Measurements from ENCODE around the gene ATP2B2.

ATP2B2 gene

DNA sequence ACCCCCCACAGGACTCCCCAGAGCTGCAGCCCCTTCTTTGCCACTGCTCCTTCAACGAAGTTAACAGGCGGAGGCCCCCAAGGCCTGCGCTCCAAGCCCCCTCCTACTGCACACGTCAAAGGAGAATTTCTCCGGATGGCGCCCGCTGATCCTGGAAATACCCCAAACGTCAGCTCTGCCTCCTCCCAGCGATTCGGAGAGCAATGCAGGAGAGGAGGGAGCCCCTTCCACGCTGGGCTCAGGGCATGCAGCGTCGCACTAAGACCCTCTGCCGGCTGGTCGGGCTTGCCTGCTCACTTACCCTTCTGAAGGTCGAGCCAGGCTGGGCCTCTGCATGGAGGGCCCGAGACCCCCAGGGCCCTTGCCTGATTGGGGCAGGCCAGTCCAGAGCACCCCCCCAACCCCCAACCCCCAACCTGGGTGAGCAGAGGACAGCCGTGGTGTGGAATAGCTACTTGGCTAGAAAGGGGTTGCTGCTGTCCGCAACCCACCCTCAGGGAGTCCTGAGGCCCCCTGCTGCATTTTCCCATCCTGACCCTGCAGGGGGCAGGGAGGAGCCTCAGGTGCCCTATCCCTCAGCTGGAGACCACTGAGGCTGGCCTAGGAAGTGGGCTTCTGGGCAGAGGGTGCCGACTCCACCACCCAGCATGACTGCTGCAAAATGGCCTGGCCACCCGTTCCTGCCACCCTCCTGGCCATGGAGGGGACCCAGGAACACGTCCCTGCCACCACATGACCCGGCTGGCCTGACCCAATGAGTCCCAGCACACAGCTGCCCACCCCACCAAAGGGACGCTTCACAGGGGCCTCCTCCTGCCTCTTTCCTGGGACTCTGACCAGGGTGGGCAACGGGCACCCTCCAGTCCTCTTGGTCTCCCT, 976 bp downstream of the ATP2B2 start:
- WGBS (ENCODE audit: insufficient coverage, insufficient read length), result no CpG with 5 or more reads among the region's 25 CpGs
- no peaks in the 10 kb centered on the region for H3K9me3 ChIP-seq (ENCODE audit: control insufficient read depth, insufficient read depth, low read length)
- 0 out of 2 replicates have a peak, but pooled peaks cover 1% of the 10 kb centered on the region for H3K4me1 ChIP-seq (ENCODE audit: control insufficient read depth, insufficient read depth, low read length)
- no peak for DNase-seq (ENCODE audit: low read depth, low spot score)
- no peak overlapping the region for H3K4me3 ChIP-seq (ENCODE audit: low read length)
- no peaks in the 10 kb centered on the region for H3K27me3 ChIP-seq (ENCODE audit: control insufficient read depth, insufficient read depth, low read length)
- no peak overlapping the region for H3K27ac ChIP-seq (ENCODE audit: low read length)
- H3K36me3 ChIP-seq (ENCODE audit: control insufficient read depth, insufficient read depth, low read length), result no peaks in the 10 kb centered on the region

DNA sequence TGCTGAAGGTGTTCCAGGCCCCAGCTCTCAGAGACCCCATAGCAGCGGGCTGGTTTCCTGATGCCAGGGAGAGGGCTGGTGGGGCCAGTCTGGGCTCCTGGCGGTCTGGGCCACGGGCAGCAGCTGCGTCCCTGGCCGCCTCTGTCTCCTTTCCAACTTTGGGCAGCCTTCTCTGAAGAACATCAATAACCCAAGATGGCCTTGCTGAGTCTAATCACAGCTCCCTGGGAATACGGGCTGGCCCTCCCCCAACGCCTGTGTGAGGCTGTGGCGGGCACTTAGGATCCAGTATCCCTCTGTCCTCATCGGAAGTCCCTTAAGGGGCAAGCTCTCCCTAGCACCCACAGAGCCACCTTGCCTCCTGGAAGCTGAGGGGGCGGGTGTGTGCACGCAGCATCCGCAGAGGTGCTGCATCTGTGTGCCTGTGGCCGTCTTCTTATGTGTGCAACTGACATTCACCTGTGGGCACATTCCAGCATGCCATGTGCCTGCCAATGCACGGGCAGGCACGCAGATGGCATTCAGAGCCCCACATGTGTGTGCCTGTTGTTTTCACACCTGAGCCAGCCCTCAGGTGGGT, 2.1 kb downstream of the ATP2B2 start:
- 0 out of 2 replicates have a peak, but pooled peaks cover 1% of the 10 kb centered on the region for H3K4me1 ChIP-seq (ENCODE audit: control insufficient read depth, insufficient read depth, low read length)

DNA sequence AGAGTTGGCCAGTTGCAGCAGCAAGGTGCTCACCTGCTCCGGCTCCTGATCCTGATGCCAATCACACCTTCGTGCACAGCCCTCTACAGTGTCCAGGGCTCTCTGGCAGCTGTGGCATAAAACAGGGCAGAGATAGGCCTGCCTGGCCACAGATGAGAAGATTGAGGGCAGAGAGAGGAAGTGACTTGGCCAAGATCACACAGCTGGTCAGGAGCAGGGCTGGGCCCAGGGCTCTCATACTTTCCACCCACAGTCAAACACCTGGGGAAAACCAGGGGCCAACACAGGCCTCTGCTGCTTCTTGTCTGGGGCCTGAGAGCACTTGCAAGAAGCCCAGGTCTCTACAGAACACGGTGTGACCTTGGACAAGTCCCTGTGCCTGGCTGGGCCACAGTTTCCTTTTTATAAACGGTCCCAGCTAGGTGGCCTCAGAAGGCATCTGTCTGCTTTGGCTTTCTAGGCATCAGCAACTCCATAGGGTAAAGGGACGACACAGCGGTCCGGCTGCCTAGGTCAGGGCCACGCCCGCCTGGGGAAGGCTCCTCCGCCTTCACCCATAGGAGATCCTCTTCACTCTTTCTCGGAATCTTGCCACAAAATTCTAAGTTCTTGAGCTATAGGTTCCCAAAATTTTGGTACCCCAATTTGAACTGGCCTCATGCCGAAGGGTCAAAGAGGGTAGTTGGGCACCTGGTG, 3.1 kb downstream of the ATP2B2 start:
- no peak for DNase-seq (ENCODE audit: low read depth, low spot score)
- H3K9me3 ChIP-seq (ENCODE audit: control insufficient read depth, insufficient read depth, low read length), result no peaks in the 10 kb centered on the region
- no peaks in the 10 kb centered on the region for H3K27me3 ChIP-seq (ENCODE audit: control insufficient read depth, insufficient read depth, low read length)
- H3K4me1 ChIP-seq (ENCODE audit: control insufficient read depth, insufficient read depth, low read length), result 0 out of 2 replicates have a peak, but pooled peaks cover 1% of the 10 kb centered on the region
- H3K27ac ChIP-seq (ENCODE audit: low read length), result no peak overlapping the region
- no CpG with 5 or more reads among the region's 12 CpGs for WGBS (ENCODE audit: insufficient coverage, insufficient read length)
- no peak overlapping the region for H3K4me3 ChIP-seq (ENCODE audit: low read length)
- H3K36me3 ChIP-seq (ENCODE audit: control insufficient read depth, insufficient read depth, low read length), result no peaks in the 10 kb centered on the region

More for the DNA sequence above, 2.1 kb downstream of the ATP2B2 start:
- Histone ChIP-seq H3K4me3 (ENCODE audit: low read length) (no peak overlapping the region), H3K36me3 (ENCODE audit: control insufficient read depth, insufficient read depth, low read length) (no peaks in the 10 kb centered on the region), H3K27me3 (ENCODE audit: control insufficient read depth, insufficient read depth, low read length) (no peaks in the 10 kb centered on the region), H3K9me3 (ENCODE audit: control insufficient read depth, insufficient read depth, low read length) (no peaks in the 10 kb centered on the region), H3K27ac (ENCODE audit: low read length) (no peak overlapping the region)
- no peak for DNase-seq (ENCODE audit: low read depth, low spot score)
- no CpG with 5 or more reads among the region's 15 CpGs for WGBS (ENCODE audit: insufficient coverage, insufficient read length)

DNA sequence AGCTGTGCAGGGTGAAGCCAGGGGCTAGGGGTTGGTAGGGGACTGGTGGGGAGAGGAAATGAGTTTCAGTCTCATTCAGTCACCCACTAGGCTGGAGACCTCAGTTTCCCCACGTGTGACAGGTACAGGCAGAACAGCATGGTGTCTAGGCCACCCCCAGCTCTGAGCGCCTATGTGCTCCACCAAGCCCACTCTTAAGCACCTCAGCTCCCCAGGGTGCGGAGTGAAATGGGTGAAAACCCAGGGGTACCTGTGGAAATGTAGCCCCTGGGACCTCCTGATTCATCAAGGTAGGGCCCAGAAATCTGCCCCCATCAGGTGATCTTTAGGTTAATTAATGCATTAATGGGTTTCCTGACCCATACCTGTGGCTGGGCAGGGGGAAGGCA, 3.7 kb downstream of the ATP2B2 start:
- no peak overlapping the region for H3K27ac ChIP-seq (ENCODE audit: low read length)
- no peaks in the 10 kb centered on the region for H3K9me3 ChIP-seq (ENCODE audit: control insufficient read depth, insufficient read depth, low read length)
- no peak overlapping the region for H3K4me3 ChIP-seq (ENCODE audit: low read length)
- no peaks in the 10 kb centered on the region for H3K36me3 ChIP-seq (ENCODE audit: control insufficient read depth, insufficient read depth, low read length)
- 0 out of 2 replicates have a peak, but pooled peaks cover 1% of the 10 kb centered on the region for H3K4me1 ChIP-seq (ENCODE audit: control insufficient read depth, insufficient read depth, low read length)
- H3K27me3 ChIP-seq (ENCODE audit: control insufficient read depth, insufficient read depth, low read length), result no peaks in the 10 kb centered on the region
- no peak for DNase-seq (ENCODE audit: low read depth, low spot score)
- WGBS (ENCODE audit: insufficient coverage, insufficient read length), result no CpG with 5 or more reads among the region's 3 CpGs

DNA sequence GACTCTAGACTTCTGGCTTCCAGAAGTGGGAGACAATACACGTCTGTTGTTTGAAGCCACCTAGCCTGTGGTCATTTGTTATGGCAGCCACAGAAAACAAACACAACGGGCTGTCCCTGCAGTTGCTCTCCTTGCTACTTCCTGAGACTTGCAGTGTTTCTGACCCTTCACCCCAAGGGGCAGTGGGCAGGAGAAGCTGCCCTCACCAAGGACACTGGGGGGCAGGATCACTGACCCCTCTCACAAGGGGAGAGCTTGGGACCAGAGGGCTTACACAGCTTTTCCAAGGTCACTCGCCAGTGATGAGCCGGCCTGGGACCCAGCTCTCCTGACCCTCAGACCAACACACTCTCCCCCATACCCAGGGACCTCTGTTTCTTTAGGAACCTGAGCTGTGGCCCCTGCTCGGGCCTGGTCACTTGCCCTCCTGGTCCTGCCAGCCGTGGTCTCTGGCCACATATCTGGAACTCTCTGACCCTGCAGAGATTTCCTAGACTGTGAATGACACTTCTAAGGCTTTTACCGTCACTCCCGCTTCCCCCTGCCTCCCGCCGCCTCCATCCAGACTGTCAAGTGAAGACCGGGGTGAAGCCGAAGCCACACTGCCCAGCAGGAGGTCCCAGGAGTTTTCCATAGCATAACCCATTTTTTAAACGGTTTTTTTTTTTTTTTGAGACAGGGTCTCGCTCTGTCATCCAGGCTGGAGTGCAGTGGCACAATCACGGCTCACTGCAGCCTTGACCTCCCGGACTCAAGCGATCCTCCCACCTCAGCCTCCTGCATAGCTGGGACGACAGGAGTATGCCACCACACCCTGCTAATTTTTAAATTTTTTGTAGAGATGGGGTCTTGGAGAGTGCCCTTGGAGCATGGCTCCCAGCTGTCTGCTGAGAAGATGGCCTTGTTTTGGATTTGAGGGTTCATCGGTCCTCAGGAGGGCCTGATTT, 4.4 kb downstream of the ATP2B2 start:
- Histone ChIP-seq H3K9me3 (ENCODE audit: control insufficient read depth, insufficient read depth, low read length) (no peaks in the 10 kb centered on the region), H3K27me3 (ENCODE audit: control insufficient read depth, insufficient read depth, low read length) (no peaks in the 10 kb centered on the region), H3K4me3 (ENCODE audit: low read length) (no peak overlapping the region), H3K36me3 (ENCODE audit: control insufficient read depth, insufficient read depth, low read length) (no peaks in the 10 kb centered on the region), H3K27ac (ENCODE audit: low read length) (no peak overlapping the region), H3K4me1 (ENCODE audit: control insufficient read depth, insufficient read depth, low read length) (no peaks in the 10 kb centered on the region)
- WGBS (ENCODE audit: insufficient coverage, insufficient read length), result no CpG with 5 or more reads among the region's 19 CpGs
- DNase-seq (ENCODE audit: low read depth, low spot score), result no peak

DNA sequence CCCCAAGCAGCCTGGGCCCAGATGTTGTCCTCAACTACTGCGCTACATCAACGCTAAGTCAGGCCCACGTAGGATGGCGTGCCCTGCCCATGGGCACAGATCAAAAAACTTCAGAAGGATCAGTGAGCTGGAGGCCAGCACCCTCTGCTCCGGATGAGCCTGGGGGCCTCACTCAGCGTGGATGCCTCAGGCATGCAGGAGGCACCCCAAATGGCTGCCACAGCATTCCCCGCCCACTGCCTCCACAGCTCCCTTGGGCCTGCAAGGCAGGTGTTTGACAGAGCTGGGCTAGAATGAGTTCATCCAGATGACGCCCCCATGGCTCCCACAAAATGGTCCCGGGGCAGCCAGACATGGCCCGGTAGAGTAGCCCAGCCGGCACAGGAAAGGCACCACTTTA, 7.1 kb downstream of the ATP2B2 start:
- Histone ChIP-seq H3K4me1 (ENCODE audit: control insufficient read depth, insufficient read depth, low read length) (no peaks in the 10 kb centered on the region), H3K27me3 (ENCODE audit: control insufficient read depth, insufficient read depth, low read length) (no peaks in the 10 kb centered on the region)
- no CpG with 5 or more reads among the region's 11 CpGs for WGBS (ENCODE audit: insufficient coverage, insufficient read length)

DNA sequence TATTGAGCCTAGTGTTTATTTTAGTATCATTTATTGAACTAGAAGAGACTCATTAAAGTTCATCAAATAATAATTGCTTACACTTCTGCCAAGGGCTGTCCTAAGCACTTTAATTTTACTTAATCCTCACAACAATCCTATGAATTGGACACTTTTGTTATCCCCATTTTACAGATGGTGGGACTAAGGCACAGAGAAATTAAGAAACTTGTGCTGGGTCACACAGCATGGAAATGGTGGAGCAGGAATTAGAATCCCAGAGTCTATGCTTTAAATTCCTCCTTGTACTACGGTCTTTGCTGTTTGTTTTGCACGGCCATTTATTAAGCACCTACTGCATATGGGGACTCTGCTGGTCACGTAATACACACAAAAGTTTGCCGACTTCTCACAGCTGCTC, 7.9 kb downstream of the ATP2B2 start:
- Histone ChIP-seq H3K4me3 (ENCODE audit: low read length) (no peak overlapping the region), H3K27me3 (ENCODE audit: control insufficient read depth, insufficient read depth, low read length) (no peaks in the 10 kb centered on the region), H3K27ac (ENCODE audit: low read length) (no peak overlapping the region), H3K4me1 (ENCODE audit: control insufficient read depth, insufficient read depth, low read length) (no peaks in the 10 kb centered on the region), H3K36me3 (ENCODE audit: control insufficient read depth, insufficient read depth, low read length) (no peaks in the 10 kb centered on the region), H3K9me3 (ENCODE audit: control insufficient read depth, insufficient read depth, low read length) (no peaks in the 10 kb centered on the region)
- DNase-seq (ENCODE audit: low read depth, low spot score), result no peak
- WGBS (ENCODE audit: insufficient coverage, insufficient read length), result no CpG with 5 or more reads among the region's 4 CpGs

More for the DNA sequence above, 7.1 kb downstream of the ATP2B2 start:
- Histone ChIP-seq H3K36me3 (ENCODE audit: control insufficient read depth, insufficient read depth, low read length) (no peaks in the 10 kb centered on the region), H3K27ac (ENCODE audit: low read length) (no peak overlapping the region), H3K4me3 (ENCODE audit: low read length) (no peak overlapping the region), H3K9me3 (ENCODE audit: control insufficient read depth, insufficient read depth, low read length) (no peaks in the 10 kb centered on the region)
- DNase-seq (ENCODE audit: low read depth, low spot score), result no peak

DNA sequence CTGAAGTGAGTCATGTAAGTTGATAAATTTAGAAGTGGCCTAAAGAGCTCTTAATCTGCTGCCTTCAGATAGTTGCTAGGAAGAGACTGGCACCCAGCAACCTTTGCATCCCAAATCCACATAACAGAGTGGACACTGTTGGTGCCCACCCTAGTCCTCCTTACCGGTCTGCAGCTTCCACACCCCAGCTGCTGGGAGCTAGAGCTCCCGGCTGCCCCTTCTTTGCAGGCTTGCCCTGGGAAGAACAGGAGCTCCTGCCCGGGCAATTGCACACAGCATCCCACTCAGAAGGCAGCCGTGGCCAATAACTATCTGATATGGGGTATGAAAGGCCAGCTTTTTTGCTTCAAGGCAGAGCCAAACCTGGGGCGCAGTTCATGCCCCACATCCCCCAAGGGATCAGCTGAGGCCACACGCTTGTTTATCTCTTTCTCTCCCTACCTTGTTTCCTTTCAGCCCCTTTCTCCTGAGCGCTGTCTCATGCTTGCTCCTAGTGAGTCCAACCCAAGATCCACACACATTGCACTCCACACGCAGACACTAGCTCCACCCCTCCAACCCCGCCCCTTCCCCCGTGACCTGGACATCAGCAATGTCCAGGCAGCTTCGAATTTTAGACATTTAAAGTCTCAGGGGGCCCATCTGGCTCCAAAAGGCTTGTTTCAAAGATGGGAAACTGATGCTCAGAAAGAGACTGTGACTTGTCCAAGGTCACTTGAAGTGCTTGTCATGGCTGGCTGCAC, 9.1 kb downstream of the ATP2B2 start:
- H3K9me3 ChIP-seq (ENCODE audit: control insufficient read depth, insufficient read depth, low read length), result no peaks in the 10 kb centered on the region
- no peak overlapping the region for H3K4me3 ChIP-seq (ENCODE audit: low read length)
- H3K27me3 ChIP-seq (ENCODE audit: control insufficient read depth, insufficient read depth, low read length), result no peaks in the 10 kb centered on the region
- H3K36me3 ChIP-seq (ENCODE audit: control insufficient read depth, insufficient read depth, low read length), result no peaks in the 10 kb centered on the region
- no peaks in the 10 kb centered on the region for H3K4me1 ChIP-seq (ENCODE audit: control insufficient read depth, insufficient read depth, low read length)
- no peak overlapping the region for H3K27ac ChIP-seq (ENCODE audit: low read length)
- no CpG with 5 or more reads among the region's 11 CpGs for WGBS (ENCODE audit: insufficient coverage, insufficient read length)
- no peak for DNase-seq (ENCODE audit: low read depth, low spot score)

DNA sequence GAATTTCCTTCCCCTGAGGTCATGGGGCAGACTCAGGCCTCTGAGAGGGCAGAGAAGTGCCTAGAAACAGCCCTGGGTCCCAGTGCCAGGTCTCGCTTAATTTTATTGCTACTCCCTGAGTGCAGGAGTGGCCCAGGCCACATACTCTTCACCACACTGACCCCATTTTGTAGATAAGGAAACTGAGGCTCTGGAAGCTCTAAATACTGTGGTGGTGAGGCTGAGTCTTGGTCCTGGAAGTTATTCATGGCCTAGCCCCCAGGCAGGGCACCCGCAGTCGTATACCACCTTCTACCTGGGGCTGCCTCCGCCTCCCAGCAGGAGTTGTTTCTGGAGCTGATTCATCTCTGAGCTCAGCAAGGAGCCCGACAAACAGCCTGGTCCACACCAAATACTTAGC, 9.8 kb downstream of the ATP2B2 start:
- H3K36me3 ChIP-seq (ENCODE audit: control insufficient read depth, insufficient read depth, low read length), result no peaks in the 10 kb centered on the region
- DNase-seq (ENCODE audit: low read depth, low spot score), result no peak
- no peak overlapping the region for H3K27ac ChIP-seq (ENCODE audit: low read length)
- no peaks in the 10 kb centered on the region for H3K4me1 ChIP-seq (ENCODE audit: control insufficient read depth, insufficient read depth, low read length)
- no peaks in the 10 kb centered on the region for H3K9me3 ChIP-seq (ENCODE audit: control insufficient read depth, insufficient read depth, low read length)
- no CpG with 5 or more reads among the region's 5 CpGs for WGBS (ENCODE audit: insufficient coverage, insufficient read length)
- H3K4me3 ChIP-seq (ENCODE audit: low read length), result no peak overlapping the region
- no peaks in the 10 kb centered on the region for H3K27me3 ChIP-seq (ENCODE audit: control insufficient read depth, insufficient read depth, low read length)

All from iPS DF 6.9 (cell line).